Myocyte (in vitro differentiated cells): ENCODE results near the gene IRAG1. TPM values are rescaled to one million over a fixed set of nuclear protein-coding genes. Genes with fewer than 3 reads are reported as not detected.

Source experiments
- DNase-seq: peaks from one replicate; pipeline ENCODE4 v3.0.0-alpha.2; 2012; ENCODE audit warnings: low read depth
- total RNA-seq: library from RNA; depleted of rRNA; stranded (reverse); fragments of >200 nt; gene quantifications from 2 replicates; pipeline ENCODE4 v1.2.3, GENCODE V29; 2014

Gene IRAG1
- total RNA-seq, 1 donor from 2014 or later = 0.56 TPM

GRCh38 chr11:10650166-10650565 lies 43.4 kb downstream of the IRAG1 start:
- no peak for DNase-seq

GRCh38 chr11:10648871-10649270 lies 44.7 kb downstream of the IRAG1 start:
- no peak for DNase-seq

GRCh38 chr11:10646681-10647355 lies 46.7 kb downstream of the IRAG1 start:
- DNase-seq = no peak

GRCh38 chr11:10646005-10646404 lies 47.5 kb downstream of the IRAG1 start:
- no peak for DNase-seq

- DNase-seq = no peak
These were observed 48.3 kb downstream of the IRAG1 start for GRCh38 chr11:10645212-10645795.

Other genes with a start within 250 kb of the IRAG1 start
- 4.4 and 10.3 TPM in 2 replicates for gene AMPD3, start 238.5 kb downstream of the IRAG1 start, total RNA-seq
- gene RNF141, start 152.6 kb downstream of the IRAG1 start, total RNA-seq = 27.8 and 29.6 TPM in 2 replicates
- gene LYVE1, start 125.1 kb downstream of the IRAG1 start, total RNA-seq = not detected in 2 replicates
- 15.4 and 16.3 TPM in 2 replicates for gene CTR9, start 57.5 kb upstream of the IRAG1 start, total RNA-seq
- 976 and 1,007 TPM in 2 replicates for gene EIF4G2, start 115.2 kb upstream of the IRAG1 start, total RNA-seq
- 63.7 and 68.8 TPM in 2 replicates for gene ZBED5, start 164.3 kb upstream of the IRAG1 start, total RNA-seq